Measurements from ENCODE around the gene TSKU.

GRCh38 chr11:76801736-76802135 lies 18.6 kb downstream of the TSKU start:
- TF ChIP-seq, protein P1, sequence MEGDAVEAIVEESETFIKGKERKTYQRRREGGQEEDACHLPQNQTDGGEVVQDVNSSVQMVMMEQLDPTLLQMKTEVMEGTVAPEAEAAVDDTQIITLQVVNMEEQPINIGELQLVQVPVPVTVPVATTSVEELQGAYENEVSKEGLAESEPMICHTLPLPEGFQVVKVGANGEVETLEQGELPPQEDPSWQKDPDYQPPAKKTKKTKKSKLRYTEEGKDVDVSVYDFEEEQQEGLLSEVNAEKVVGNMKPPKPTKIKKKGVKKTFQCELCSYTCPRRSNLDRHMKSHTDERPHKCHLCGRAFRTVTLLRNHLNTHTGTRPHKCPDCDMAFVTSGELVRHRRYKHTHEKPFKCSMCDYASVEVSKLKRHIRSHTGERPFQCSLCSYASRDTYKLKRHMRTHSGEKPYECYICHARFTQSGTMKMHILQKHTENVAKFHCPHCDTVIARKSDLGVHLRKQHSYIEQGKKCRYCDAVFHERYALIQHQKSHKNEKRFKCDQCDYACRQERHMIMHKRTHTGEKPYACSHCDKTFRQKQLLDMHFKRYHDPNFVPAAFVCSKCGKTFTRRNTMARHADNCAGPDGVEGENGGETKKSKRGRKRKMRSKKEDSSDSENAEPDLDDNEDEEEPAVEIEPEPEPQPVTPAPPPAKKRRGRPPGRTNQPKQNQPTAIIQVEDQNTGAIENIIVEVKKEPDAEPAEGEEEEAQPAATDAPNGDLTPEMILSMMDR (conservative IDR thresholded peaks at IDR 0.05 in 1 of 2, IDR thresholded peaks at IDR 0.05 in 1 of 2; ENCODE audit: low read depth in 1 of 2, low read length in 2 of 2), result no peak
- TF ChIP-seq EZH2 (IDR thresholded peaks at IDR 0.05; ENCODE audit: low read length, missing control alignments), result no peak
